ENCODE measurements around the gene LONRF3. TPM values are rescaled to one million over a fixed set of nuclear protein-coding genes. Genes with fewer than 3 reads are reported as not detected.

Gene LONRF3
- total RNA-seq, 1 donor, result 0.36 TPM

- Histone ChIP-seq H3K4me1 (ENCODE audit: insufficient read depth, low read length) (peaks cover 3% of the 10 kb centered on the region), H4K20me1 (ENCODE audit: insufficient read depth, low read length) (no peaks in the 10 kb centered on the region), H3K79me2 (ENCODE audit: insufficient read depth, low read length) (no peaks in the 10 kb centered on the region), H2AFZ (ENCODE audit: low read length) (no peak overlapping the region), H3K27me3 (ENCODE audit: insufficient read depth, low read length) (no peaks in the 10 kb centered on the region), H3K27ac (ENCODE audit: low read depth, low read length) (no peak overlapping the region), H3K4me3 (ENCODE audit: insufficient read depth, low read length) (no peak overlapping the region), H3K36me3 (ENCODE audit: insufficient read depth, low read length) (no peaks in the 10 kb centered on the region), H3K9me3 (ENCODE audit: low read depth, low read length) (no peaks in the 10 kb centered on the region), H3K4me2 (ENCODE audit: insufficient read depth, low read length) (no peak overlapping the region)
- TF ChIP-seq CTCF (IDR thresholded peaks at IDR 0.05; ENCODE audit: extremely low read depth, low read depth, low read length), result no peak
- DNase-seq (ENCODE audit: insufficient read length, low spot score, missing footprints), result no peak
Observed at GRCh38 chrX:118963159-118963558, 11.3 kb upstream of the LONRF3 start.

GRCh38 chrX:118964252-118964651 lies 10.2 kb upstream of the LONRF3 start:
- DNase-seq (ENCODE audit: insufficient read length, low spot score, missing footprints), result no peak
- peaks cover 3% of the 10 kb centered on the region for H3K4me1 ChIP-seq (ENCODE audit: insufficient read depth, low read length)
- peaks cover 3% of the 10 kb centered on the region for H3K27me3 ChIP-seq (ENCODE audit: insufficient read depth, low read length)
- TF ChIP-seq CTCF (IDR thresholded peaks at IDR 0.05; ENCODE audit: extremely low read depth, low read depth, low read length), result no peak
- no peak overlapping the region for H2AFZ ChIP-seq (ENCODE audit: low read length)
- H3K27ac ChIP-seq (ENCODE audit: low read depth, low read length), result no peak overlapping the region
- H4K20me1 ChIP-seq (ENCODE audit: insufficient read depth, low read length), result no peaks in the 10 kb centered on the region
- no peaks in the 10 kb centered on the region for H3K36me3 ChIP-seq (ENCODE audit: insufficient read depth, low read length)
- no peak overlapping the region for H3K4me3 ChIP-seq (ENCODE audit: insufficient read depth, low read length)
- H3K9me3 ChIP-seq (ENCODE audit: low read depth, low read length), result no peaks in the 10 kb centered on the region
- no peak overlapping the region for H3K4me2 ChIP-seq (ENCODE audit: insufficient read depth, low read length)
- H3K79me2 ChIP-seq (ENCODE audit: insufficient read depth, low read length), result no peaks in the 10 kb centered on the region

GRCh38 chrX:118965395-118965794 lies 9.0 kb upstream of the LONRF3 start:
- Histone ChIP-seq H3K4me2 (ENCODE audit: insufficient read depth, low read length) (no peak overlapping the region), H3K4me1 (ENCODE audit: insufficient read depth, low read length) (peaks cover 3% of the 10 kb centered on the region), H3K36me3 (ENCODE audit: insufficient read depth, low read length) (no peaks in the 10 kb centered on the region), H2AFZ (ENCODE audit: low read length) (no peak overlapping the region), H3K9me3 (ENCODE audit: low read depth, low read length) (no peaks in the 10 kb centered on the region), H3K4me3 (ENCODE audit: insufficient read depth, low read length) (no peak overlapping the region), H3K27me3 (ENCODE audit: insufficient read depth, low read length) (peaks cover 3% of the 10 kb centered on the region), H4K20me1 (ENCODE audit: insufficient read depth, low read length) (no peaks in the 10 kb centered on the region), H3K79me2 (ENCODE audit: insufficient read depth, low read length) (no peaks in the 10 kb centered on the region), H3K27ac (ENCODE audit: low read depth, low read length) (no peak overlapping the region)
- TF ChIP-seq CTCF (IDR thresholded peaks at IDR 0.05; ENCODE audit: extremely low read depth, low read depth, low read length), result no peak
- no peak for DNase-seq (ENCODE audit: insufficient read length, low spot score, missing footprints)

GRCh38 chrX:118968031-118968430 lies 6.4 kb upstream of the LONRF3 start:
- no peak for TF ChIP-seq CTCF (IDR thresholded peaks at IDR 0.05; ENCODE audit: extremely low read depth, low read depth, low read length)
- Histone ChIP-seq H4K20me1 (ENCODE audit: insufficient read depth, low read length) (no peaks in the 10 kb centered on the region), H3K4me3 (ENCODE audit: insufficient read depth, low read length) (no peak overlapping the region), H3K79me2 (ENCODE audit: insufficient read depth, low read length) (no peaks in the 10 kb centered on the region), H3K27me3 (ENCODE audit: insufficient read depth, low read length) (peaks cover 18% of the 10 kb centered on the region), H3K4me1 (ENCODE audit: insufficient read depth, low read length) (peaks cover 3% of the 10 kb centered on the region), H3K4me2 (ENCODE audit: insufficient read depth, low read length) (no peak overlapping the region), H3K9me3 (ENCODE audit: low read depth, low read length) (no peaks in the 10 kb centered on the region), H3K36me3 (ENCODE audit: insufficient read depth, low read length) (no peaks in the 10 kb centered on the region), H2AFZ (ENCODE audit: low read length) (no peak overlapping the region), H3K27ac (ENCODE audit: low read depth, low read length) (no peak overlapping the region)
- DNase-seq (ENCODE audit: insufficient read length, low spot score, missing footprints), result no peak
